HG02588 (cell line): ENCODE measurements around the gene RNF8.
"Not testable (repeated sequence)": the region's sequence is repeated elsewhere in the genome, so short reads cannot be mapped to it uniquely, and the experiment has no call there.

ENCODE experiments used
- ATAC-seq: cut with Tn5 transposase; IDR thresholded peaks from one replicate; pipeline ENCODE4 v1.9.1; 2021; ENCODE audit warnings: mild to moderate bottlenecking, moderate library complexity; ENCODE audit not compliant: unreplicated experiment

The RNF8 gene

DNA sequence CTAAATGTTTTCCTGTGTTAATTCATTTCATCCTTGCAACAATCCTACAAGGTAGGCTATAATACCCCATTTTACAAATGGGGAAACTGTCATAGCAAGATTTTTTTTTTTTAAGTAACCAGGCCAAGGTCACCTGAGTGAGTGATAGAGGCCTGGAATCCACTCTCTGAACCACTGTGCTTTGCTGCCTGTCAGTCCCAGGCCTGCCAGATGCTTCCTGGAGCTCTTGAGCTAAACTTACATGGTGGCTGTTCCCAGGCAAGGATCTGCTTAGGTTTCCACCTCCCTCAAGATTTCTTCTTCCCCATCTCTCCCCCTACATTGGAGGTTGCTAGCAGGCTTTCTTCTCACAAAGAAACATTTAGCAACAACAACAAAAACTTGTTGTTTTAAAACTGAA, 32.7 kb upstream of the RNF8 start:
- no peak for ATAC-seq

DNA sequence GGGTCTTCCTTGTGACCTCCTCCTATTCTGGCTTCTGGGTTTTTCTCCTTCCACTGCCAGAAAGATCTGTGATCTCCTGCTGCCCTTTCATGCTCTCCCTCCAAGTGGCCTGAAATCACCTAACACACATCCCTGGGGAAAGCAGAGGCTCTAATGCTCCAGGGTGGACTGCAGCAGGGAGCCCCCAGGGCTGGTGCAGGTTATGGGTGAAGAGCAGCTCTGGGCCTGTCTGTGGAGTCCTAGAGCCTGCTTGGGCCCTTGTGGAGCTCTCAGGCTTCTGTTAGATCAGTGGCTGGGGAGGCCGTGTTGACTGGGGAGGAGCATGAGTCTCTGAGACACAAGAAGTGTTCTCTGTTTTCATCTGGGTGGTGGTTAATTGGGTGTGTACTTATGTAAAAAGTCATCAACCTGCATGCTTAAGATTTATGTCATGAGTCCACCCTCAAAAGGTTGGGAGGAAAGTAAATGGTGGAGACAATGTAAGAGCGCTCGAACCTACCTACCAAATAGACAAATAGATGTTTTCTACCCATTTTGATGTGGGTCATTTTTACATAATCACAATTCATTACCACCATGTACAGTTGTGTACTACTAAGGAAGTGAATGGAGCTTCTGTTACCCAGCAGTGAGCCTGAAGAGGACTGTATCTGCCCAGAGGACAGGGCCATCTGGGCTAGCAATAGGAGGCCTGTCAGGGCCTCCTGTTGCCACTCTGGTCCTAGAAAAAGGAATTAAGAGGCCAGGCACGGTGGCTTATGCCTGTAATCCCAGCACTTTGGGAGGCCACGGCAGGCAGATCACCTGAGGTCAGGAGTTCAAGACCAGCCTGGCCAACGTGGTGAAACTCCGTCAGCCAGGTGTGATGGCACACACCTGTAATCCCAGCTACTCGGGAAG, 32.0 kb upstream of the RNF8 start:
- ATAC-seq, result no peak

DNA sequence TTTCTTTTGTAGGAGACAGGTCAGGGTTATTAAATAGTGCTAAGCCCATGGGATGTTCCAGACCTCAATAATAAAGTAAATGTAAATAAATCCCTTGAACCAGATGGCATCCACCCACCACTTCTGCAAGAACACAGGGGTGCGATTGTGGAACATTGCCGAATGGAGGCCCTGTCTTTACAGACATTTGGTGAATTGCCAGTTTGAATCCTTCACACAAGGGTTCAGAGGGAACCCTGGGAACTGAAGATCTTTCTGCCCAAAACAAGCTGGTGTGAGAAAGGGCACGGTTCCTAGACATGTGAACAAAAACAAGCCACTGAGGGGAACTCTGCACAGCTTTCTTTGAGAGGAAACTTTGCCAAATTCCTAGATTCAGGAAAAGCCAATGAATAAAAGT, 30.2 kb upstream of the RNF8 start:
- no peak for ATAC-seq

DNA sequence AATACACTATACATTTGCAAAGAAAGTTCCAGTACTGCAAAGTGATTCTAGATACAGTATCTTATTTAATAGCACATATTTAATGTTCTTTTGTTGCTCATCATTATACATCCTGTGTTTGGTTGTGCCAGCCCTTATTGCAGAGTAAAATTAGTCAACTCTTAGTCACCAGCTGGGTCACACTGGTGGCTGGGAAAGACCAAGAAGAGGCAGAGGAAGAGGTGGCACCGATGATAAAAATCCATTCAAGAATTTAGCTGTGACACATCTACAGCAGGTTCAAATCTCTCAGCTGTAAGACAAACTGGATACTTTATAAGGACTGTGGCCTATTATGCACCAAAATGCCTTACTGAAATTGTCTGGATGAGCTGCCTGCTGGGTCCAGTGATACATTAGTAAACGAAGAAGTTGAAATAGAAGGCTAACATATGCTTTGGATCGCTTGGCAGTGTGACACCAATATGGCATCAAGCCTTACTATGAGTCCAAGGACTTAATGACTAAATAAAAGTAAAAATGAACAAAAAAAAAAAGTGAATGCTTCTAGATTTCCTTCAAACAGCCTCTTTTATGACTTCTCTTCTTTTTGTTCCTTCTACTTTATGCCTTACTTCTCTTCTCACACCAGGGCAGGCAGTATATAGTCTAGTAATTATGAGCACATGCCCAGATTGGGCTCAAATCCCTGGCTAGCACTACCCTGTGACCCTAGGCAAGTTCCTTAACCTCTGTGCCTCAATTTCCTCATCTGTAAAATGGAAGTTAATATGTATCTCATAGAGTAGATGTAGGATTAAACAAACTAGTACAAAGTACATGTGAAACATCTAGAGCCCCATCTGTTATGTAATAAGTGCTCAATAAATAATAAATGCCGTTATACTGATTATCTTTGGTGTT, 29.4 kb upstream of the RNF8 start:
- no peak for ATAC-seq

DNA sequence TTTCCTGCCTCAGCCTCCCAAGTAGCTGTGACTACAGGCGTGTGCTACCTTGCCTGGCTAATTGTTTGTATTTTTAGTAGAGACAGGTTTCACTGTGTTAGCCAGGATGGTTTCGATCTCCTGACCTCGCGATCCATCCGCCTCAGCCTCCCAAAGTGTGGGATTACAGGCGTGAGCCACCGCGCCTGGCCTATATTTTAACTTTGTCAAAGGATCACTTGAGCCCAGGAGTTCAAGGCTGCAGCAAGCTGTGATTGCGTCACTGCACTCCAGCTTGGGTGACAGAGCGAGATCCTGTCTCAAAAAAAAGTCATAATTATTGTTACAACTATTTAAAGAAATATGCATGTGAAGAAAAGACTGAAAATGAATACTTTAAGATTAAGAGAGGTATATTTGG, 23.4 kb upstream of the RNF8 start:
- ATAC-seq, result not testable (repeated sequence)

DNA sequence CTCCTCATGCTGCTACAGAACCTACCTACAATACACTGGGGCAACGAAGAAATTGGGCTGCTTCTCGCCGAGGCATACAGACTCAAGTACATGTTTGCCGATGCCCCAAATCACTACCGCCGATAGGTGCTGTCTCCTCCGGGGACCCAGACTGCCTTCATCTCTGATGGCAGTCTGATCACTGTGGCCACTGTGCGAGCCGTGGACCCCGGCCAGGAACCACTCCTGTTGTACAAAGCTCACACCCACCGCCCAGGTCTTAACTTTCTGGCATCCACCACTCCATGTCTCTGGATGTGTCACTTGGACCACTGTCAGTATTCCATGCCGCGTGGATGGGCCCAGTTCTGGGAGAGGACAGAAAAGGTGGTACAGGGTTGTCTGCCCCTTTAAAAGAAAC, 22.7 kb upstream of the RNF8 start:
- no peak for ATAC-seq

DNA sequence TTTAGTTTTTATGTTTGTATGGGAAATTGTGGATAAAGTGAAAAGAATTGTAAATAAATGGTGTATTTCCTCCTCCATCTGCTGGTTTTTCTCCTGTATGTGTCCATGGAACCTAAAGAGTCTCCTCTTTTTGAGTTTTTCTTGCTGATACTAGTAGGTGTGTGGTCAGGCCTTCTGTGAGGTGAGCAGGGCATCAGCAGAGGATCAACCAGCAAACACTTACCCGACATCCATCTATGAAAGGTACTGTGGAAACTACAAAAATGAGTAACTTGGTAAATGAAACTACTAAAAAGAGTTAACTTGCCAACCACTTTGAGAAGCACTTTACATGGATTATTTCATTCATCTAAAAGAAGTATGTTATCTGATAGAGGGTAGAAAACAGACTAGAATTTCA, 20.9 kb upstream of the RNF8 start:
- no peak for ATAC-seq

DNA sequence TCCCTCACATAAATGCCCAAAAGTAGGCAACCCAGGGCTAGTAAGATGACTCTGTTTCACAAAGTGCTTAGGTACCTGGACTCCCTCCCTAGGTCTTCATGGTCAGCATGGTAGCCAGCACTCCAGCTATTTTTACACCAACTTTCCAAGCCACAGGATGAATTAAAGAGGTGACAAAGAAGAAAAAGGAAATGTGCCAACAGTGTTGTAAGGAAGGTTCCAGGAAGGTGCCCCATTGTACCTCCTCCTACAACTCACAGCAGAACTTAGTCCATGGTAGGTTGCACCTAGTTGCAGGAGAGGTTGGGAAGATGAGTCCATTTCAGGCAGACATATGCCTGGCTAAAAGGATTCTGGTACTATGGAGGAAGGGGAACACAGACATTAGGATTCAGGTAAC, 19.7 kb upstream of the RNF8 start:
- no peak for ATAC-seq

DNA sequence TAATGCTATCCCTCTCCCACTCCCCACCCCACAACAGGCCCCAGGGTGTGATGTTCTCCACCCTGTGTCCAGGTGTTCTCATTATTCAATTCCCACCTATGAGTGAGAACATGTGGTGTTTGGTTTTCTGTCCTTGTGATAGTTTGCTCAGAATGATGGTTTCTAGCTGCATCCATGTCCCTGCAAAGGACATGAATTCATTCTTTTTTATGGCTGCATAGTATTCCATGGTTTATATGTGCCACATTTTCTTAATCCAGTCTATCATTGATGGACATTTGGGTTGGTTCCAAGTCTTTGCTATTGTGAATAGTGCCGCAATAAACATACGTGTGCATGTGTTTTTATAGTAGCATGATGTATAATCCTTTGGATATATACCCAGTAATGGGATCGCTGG, 15.5 kb upstream of the RNF8 start:
- not testable (repeated sequence) for ATAC-seq

DNA sequence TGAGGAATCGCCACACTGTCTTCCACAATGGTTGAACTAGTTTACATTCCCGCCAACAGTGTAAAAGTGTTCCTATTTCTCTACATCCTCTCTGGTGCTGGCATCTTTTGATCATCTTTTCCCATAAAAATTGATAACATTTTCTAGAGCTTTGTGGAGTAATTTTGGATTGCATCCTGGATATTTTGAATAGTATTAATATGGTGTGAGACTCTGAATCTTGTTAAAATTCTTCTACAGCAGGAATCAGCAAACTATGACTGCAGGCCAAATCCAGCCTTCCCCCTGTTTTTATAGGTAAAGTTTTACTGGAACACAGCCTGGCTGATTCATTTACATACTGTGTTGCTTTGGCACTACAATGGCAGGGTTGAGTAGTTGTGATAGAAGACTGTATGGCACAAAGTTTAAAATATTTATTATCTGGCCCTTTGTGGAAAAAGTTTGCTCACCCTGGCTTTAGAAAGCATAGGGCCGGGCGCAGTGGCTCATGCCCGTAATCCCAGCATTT, 15.0 kb upstream of the RNF8 start:
- ATAC-seq, result no peak

DNA sequence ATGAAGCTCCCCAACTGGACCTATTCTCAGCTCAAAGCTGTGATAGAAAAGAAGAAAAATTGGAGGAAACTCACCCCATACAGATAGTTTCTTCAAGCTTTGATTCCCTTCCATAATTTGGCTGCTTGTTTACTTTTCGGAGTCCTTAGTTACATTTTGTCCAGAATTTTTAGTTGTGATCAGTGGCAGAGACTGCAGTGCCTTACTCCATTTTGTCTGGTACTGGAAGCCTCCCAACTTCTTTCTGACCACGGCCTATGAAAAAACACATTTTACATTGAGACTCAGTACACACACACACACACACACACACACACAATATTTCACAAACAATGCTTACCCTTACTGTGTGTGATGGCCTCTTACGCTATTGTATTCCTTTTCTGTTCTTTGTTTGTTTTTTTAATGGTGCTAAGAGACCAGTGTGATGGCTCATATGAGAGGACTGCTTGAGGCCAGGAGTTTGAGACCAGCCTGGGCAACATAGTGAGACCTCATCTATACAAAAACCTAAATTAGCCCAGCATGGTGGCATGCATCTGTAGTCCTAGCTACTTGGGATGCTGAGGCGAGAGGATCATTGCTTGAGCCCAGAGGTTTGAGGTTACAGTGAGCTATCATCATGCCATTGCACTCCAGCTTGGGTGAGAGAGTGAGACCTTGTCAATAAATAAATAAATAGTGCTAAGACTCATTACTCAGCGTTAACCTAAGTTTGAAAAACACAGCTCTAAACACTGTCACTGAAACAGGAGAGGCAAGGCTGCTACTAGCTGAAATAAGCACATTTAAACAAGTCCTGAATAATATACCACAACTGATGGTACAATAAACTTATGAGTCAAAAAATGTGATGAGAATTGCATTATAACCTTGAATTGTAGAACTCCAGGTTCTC, 13.8 kb upstream of the RNF8 start:
- no peak for ATAC-seq

DNA sequence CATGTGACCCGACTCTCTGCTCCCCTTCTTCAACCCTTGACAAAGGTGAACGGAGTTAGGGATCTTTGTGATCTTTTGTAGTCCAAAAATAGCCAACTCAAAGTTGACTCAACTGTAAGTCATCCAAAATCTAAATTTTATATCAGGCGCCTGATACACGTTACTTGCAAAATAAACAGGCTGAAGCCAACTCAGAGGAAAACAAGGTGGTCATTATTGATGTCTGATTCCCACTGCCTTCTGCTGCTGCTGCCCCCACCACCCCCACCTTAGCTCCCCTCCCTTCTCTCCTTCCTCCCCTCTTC, 13.2 kb upstream of the RNF8 start:
- ATAC-seq, result no peak

DNA sequence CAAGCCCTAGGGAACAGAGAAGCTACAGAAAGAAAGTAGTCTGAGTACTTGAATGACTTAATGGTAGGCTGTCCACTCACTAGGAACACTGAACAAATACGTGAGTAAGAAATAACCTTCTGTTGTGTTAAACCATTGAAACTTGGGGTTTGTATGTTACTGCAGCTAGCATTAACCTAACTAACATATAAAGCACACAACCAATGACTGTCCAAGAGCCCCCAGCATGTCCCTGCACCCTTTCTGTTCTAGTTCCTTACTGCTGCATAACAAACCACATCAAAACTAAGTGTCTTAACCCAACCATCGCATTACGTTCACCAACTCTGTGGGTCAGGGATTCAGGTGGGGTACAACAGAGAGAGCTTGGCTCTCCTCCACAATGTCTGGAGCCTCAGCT, 10.5 kb upstream of the RNF8 start:
- ATAC-seq, result no peak

DNA sequence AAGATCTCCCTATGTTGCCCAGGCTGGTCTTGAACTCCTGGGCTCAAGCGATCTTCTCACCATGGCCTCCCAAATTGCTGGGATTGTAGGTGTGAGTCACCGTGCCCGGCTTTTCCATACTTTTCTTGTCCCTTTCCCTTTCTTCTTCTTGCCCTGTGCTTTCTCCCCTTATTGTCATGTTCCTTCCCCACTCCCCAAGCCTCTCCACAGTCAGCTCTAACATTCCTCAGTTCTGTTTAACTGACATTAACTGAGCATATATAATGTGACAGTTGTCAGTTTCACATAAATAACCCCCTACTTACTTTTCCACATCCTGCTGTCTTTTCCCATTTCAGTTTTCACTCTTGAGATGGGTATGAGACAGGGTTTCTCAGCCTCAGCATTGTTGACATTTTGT, 9.5 kb upstream of the RNF8 start:
- no peak for ATAC-seq

DNA sequence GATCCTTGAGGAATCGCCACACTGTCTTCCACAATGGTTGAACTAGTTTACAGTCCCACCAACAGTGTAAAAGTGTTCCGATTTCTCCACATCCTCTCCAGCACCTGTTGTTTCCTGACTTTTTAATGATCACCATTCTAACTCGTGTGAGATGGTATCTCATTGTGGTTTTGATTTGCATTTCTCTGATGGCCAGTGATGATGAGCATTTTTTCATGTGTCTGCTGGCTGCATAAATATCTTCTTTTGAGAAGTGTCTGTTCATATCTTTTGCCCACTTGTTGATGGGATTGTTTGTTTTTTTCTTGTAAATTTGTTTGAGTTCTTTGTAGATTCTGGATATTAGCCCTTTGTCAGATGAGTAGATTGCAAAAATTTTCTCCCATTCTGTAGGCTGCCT, 8.0 kb upstream of the RNF8 start:
- not testable (repeated sequence) for ATAC-seq

DNA sequence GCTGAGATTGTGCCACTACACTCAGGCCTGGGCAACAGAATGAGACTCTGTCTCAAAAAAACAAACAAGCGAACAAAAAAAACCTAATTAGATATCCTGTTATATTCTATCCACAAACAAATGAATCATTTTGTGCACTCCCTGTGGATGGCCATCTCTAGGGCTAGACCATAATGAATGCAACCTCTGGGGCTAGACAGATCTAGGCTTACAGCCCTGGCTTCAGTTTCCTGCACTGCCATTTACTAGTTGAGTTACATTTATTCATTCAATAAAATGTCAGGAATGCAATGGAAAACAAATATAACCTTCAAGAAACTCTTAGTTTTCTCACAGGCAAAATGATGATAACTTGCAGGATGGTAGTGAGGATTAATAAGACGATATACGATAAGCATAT, 6.6 kb upstream of the RNF8 start:
- ATAC-seq, result no peak

DNA sequence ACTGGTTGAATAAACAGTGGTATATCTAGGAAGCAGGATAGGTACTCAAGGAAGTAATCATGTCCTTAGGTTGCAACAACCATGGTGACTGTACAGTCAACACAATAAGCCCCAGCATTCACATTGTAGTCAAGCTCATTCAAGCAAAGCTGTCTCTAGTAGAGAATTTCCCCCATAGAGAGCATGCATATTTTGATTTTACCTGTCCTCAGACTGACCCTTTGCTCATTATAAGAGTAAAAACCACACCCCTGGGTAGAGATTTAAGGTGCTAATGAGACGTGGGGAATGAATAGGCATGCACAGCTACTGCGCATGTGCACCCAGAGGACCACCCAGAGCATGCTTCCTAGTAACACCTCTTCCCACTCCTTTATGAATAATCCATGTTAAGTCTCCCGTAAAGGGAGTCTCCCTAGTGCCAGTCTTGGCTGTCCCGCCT, 6.1 kb upstream of the RNF8 start:
- ATAC-seq, result no peak

DNA sequence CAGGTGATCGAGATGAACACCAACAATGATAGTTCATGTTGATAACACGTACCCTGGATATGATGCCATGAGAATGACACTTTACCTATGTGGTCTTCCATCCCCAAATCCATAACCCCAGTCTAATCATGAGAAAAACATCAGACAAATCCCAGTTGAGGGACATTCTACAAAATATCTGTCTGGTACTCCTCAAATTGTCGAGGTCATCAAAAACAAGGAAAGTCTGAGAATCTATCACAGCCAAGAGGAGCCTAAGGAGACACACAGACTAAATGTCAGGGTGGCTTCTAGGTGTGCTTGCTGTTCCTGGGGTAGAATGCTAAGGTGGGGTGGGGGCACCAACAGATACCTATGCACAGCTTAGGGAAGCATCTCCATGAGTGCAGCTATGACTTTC, 2.8 kb upstream of the RNF8 start:
- no peak for ATAC-seq

DNA sequence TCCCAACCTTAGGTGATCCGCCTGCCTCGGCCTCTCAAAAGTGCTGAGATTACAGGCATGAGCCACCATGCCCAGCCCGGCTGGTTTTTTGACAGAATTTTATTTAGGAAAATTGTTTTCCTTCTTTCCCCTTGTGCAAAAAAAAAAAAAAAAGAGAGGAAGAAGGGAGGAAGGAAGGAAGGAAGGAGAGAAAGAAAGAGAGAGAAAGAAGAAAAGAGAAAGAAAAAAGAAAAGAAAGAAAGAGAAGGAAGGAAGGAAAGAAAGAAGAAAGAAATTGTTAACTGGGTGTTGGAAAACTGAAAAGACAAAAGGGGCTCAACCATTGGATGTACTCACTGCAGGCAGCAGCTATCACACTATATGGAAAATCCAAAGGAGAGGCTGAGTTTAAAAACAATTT, 1.4 kb upstream of the RNF8 start:
- ATAC-seq, result no peak

DNA sequence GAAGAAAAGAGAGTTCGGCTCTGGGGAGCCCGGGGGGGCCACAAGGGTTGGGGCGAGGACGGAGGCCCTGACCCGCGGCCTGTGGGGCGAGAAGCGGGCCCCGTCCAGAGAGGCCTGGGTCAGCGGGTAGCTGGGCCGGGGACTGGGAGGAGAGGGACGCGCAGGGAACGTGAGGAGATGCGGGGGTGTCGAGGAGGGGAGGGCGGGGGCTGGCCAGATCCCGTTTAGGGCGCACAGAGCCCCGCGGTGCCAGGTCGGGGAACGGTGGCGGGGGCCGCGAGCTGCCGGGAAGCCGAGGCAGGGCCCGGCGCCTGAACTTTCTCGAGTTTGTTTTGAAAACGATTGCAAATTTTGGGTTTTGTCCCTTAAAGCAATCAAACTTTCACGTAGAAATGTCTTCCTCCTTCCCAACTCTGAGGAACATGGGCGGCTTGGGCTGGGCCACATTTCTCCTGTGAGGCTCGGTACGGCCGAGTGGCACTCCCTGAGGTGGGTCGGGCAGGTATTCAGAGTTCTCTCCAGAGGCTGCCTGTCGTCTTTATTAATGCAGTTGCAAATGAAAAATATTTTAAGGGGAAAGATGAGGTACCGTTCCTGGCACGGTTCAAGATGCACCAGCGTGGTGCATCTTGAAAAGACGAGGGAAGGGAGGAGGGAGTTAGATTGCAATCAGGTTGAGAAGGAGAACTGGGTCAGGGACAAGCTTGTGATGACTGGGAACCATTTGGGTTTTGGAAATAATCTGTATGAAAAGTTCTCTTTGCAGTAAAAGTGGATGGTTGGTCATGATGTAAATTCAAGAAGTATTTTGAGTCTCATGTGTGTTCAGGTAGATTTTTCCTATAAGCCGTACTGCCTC, 972 bp downstream of the RNF8 start:
- ATAC-seq, result no peak
